Aorta (tissue), 5 donors: Measurements from ENCODE around the gene FGL2. TPM values are rescaled to one million over a fixed set of nuclear protein-coding genes. Genes with fewer than 3 reads are reported as not detected.
"Not testable (repeated sequence)": the region's sequence is repeated elsewhere in the genome, so short reads cannot be mapped to it uniquely, and the experiment has no call there.

Experiments used
- ATAC-seq: fragments of 200-7000 bp; cut with Tn5 transposase; one replicate; pipeline ENCODE4 v1.9.1; 2022; ENCODE audit warnings: moderate library complexity; ENCODE audit not compliant: low FRiP score
- DNase-seq, 2 donors: peaks; one replicate each; pipeline ENCODE4 v3.0.0-alpha.2; 2020
- H3K27ac ChIP-seq, 2 donors: one replicate each; pipeline ENCODE4 v1.5.1; 2013; ENCODE audit warnings: low read length in 2 of 2, mild to moderate bottlenecking in 2 of 2, moderate library complexity in 2 of 2, control low read depth in 1 of 2, inconsistent platforms in 1 of 2, low read depth in 1 of 2
- H3K27me3 ChIP-seq, 2 donors: one replicate each; pipeline ENCODE4 v1.6.1; 2013; ENCODE audit warnings: control low read depth in 1 of 2, low read length in 1 of 2, mild to moderate bottlenecking in 1 of 2, moderate library complexity in 1 of 2; ENCODE audit not compliant: insufficient read depth in 2 of 2, control insufficient read depth in 1 of 2
- H3K36me3 ChIP-seq, 2 donors: one replicate each; pipeline ENCODE4 v1.6.1; 2013; ENCODE audit warnings: control low read depth in 1 of 2, low read length in 1 of 2, mild to moderate bottlenecking in 1 of 2; ENCODE audit not compliant: insufficient read depth in 2 of 2, control insufficient read depth in 1 of 2
- H3K4me1 ChIP-seq, 2 donors: one replicate each; pipeline ENCODE4 v1.6.1; 2013; ENCODE audit warnings: low read length in 2 of 2, control low read depth in 1 of 2, mild to moderate bottlenecking in 1 of 2, moderate library complexity in 1 of 2; ENCODE audit not compliant: insufficient read depth in 2 of 2, control insufficient read depth in 1 of 2
- H3K4me3 ChIP-seq, 2 donors: one replicate each; pipeline ENCODE4 v1.5.1; 2013; ENCODE audit warnings: low read length in 2 of 2, control low read depth in 1 of 2, mild to moderate bottlenecking in 1 of 2
- H3K9me3 ChIP-seq: one replicate; pipeline ENCODE4 v1.6.1; 2013; ENCODE audit warnings: mild to moderate bottlenecking, low read length; ENCODE audit not compliant: control insufficient read depth
- WGBS, 2 donors: extraction: QIAGEN DNeasy Blood & Tissue Kit; methylation state at CpG; one replicate each; pipeline ENCODE4 v1.1.7; 2013; 5-methylcytosine and 5-hydroxymethylcytosine counted together
- intact Hi-C, 2 donors: fragments of 100-400 bp; cut with DNase I; formaldehyde crosslinking; loops; one replicate each; pipeline versions ENCODE4 v1.14.2 to v1.15.0; 2022
- polyA plus RNA-seq, 2 donors: library from polyadenylated mRNA; stranded (reverse); fragments of 200-250 nt; gene quantifications; one replicate each; pipeline ENCODE4 v1.2.3, GENCODE V29; 2013
- total RNA-seq, 2 donors: library from RNA; stranded (reverse); fragmentation: NEBNext Ultra II Directional; extraction: Animal tissue kit (Norgen Biotek cat#: 25700); gene quantifications; one replicate each; pipeline ENCODE4 v1.2.1, GENCODE V29; 2021
- donor health status: healthy with polysubstance abuse.
- donor health status: Bipolar disorder and iron deficiency.
- donor health status: DM: no; HTN: no; CAD: no.
- donor health status: DM: no; HTN: no; CAD: no.
- donor health status: DM: yes; HTN: yes; CAD: no.

FGL2 gene
- total and polyA plus RNA-seq, 4 donors = 104 to 246 (median 162) TPM

DNA sequence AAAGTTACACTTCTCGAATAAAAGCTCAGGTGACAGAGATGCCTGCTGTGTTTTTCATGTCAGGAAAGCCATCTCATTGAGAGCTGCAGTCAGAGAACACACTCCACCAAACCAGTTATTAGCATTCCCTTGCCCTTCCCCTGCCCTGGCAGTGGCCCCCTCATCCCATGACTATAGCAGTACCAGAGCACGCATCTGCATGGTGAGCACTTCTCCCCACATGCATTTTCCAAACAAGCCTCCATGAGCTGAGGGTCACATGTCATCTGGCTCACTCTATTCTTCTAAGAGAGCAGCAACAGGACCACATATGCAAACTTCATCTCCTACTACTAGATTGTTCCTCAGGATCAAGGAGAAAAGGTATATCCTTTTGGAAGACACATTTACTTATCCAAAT, 42.4 kb upstream of the FGL2 start:
- ATAC-seq (no peak), DNase-seq (no peak)
- Histone ChIP-seq H3K4me3 (no peak overlapping the region), H3K27me3 (no peaks in the 10 kb centered on the region), H3K9me3 (no peaks in the 10 kb centered on the region), H3K27ac (peak overlapping the region; percentile 43 to 95), H3K36me3 (no peaks in the 10 kb centered on the region), H3K4me1 (peaks cover 7 to 13% of the 10 kb centered on the region in 2 donors)
- intact Hi-C loops = loop anchor here in 1 of 2 donors (5.0 to 10.0 kb wide), 2 partner anchors 45 to 117 kb away; partner anchors contain the start of genes CCDC146 and FGL2
- 40 to 47% methylated on average over 2 of the region's 2 CpGs for WGBS, 2 donors

DNA sequence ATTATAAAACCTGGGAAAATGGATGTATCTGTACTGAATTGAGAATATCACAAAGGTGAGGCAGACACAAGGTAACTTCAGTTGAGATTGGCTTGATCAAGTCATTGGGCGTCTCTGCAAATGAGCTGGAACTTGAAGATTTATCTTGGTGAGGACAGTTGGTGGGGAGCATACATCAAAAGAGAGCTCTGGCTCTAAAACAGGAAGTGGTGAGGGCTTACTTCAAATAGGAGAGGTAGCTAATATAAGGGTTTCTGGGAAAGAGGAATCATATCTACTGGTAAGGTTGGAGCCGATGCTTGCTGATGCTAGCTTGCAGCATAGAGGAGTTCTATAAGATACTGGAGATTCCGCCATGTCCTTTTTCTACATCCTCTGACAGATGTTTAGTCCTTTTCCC, 39.9 kb upstream of the FGL2 start:
- WGBS, 2 donors = 97 to 98% methylated on average over 3 of the region's 3 CpGs
- Histone ChIP-seq H3K9me3 (no peaks in the 10 kb centered on the region), H3K4me1 (peaks cover 4 to 15% of the 10 kb centered on the region in 2 donors)

DNA sequence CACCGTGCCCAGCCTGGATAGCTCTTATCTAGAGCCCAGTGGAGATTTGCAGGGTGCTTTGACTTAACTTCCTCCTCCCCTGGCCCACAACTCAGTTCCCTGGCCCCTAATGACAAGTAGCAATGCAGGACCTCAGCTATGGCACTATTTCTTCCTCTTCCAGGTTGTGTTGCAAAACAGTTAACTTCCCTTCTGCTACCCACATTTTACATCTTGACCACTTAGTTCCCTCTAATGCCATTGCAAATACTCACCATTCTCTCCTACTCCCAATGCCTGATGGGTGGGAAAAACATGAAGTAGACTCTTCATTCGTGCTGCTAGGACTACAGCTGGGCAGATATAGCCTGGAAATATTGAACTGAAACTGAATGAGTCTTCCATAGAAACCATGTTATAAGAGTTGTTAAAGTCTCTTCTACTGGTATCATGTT, 39.1 kb upstream of the FGL2 start:
- 70 to 72% methylated on average over 2 of the region's 2 CpGs for WGBS, 2 donors
- DNase-seq = peak in 1 of 2 donors; percentile 59
- peak; percentile 36 for ATAC-seq

More for the DNA sequence above, 39.9 kb upstream of the FGL2 start:
- H3K27me3 ChIP-seq = no peaks in the 10 kb centered on the region
- peak overlapping the region in 1 of 2 donors; percentile 14 for H3K27ac ChIP-seq
- DNase-seq (no peak), ATAC-seq (no peak)
- H3K36me3 ChIP-seq = no peaks in the 10 kb centered on the region
- H3K4me3 ChIP-seq = no peak overlapping the region
- intact Hi-C loops = loop anchor here in 1 of 2 donors (5.0 kb wide), 1 partner anchor 37 kb away; no protein-coding TSS in a partner anchor

DNA sequence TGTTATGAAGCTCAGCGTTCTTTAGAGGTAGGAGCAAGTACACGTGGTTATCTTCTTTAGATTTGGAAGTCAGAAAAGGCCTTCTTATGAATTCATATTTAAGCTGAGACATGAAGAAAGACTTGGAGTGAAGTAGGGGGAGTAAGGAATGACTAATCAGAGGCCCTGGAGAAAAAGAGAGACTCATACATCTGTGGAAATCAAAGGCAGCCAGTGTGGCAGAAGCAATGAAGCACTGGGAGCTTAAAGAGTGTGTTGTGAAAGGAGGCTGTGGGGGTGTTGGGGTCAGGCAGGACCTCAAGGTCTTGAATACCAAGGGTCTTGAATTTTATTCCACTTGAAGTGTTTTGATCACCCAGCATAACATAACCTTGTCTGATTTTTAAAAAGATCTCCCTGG, 35.7 kb upstream of the FGL2 start:
- H3K36me3 ChIP-seq = no peaks in the 10 kb centered on the region
- no peaks in the 10 kb centered on the region for H3K27me3 ChIP-seq
- DNase-seq (no peak), ATAC-seq (no peak)
- WGBS, 2 donors = 75 to 80% methylated on average over 2 of the region's 2 CpGs
- intact Hi-C loops = loop anchor here in 1 of 2 donors (5.0 kb wide), 1 partner anchor 33 kb away; no protein-coding TSS in a partner anchor
- H3K27ac ChIP-seq = no peak overlapping the region
- H3K4me1 ChIP-seq = peaks cover 4 to 13% of the 10 kb centered on the region in 2 donors
- H3K9me3 ChIP-seq = no peaks in the 10 kb centered on the region
- no peak overlapping the region for H3K4me3 ChIP-seq

More for the DNA sequence above, 39.1 kb upstream of the FGL2 start:
- Histone ChIP-seq H3K36me3 (no peaks in the 10 kb centered on the region), H3K27me3 (no peaks in the 10 kb centered on the region), H3K9me3 (no peaks in the 10 kb centered on the region), H3K27ac (peak overlapping the region in 1 of 2 donors; percentile 15), H3K4me1 (peaks cover 4 to 15% of the 10 kb centered on the region in 2 donors), H3K4me3 (no peak overlapping the region)
- intact Hi-C loops = loop anchor here in 1 of 2 donors (5.0 kb wide), 1 partner anchor 36 kb away; no protein-coding TSS in a partner anchor

DNA sequence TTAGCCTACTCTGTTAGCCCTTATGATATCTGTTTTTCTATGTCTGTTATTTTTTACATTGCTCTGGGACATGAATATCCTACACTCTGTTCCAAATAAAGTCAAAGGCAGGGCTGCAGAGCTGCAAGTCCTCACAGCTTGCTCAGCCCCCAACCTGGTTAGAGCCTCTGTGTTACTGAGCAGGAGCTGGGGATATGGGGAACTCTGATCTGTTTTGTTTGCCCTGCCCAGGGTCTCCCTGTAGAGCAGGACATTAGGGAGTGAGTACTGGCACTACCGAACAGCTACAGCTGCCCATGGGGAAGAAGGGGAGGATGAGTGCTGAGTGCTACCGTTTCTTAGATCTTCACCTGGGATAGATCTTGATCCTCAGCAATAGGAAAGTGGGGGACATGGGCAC, 32.8 kb upstream of the FGL2 start:
- H3K9me3 ChIP-seq = no peaks in the 10 kb centered on the region
- no peaks in the 10 kb centered on the region for H3K36me3 ChIP-seq
- intact Hi-C loops = no loop called here

DNA sequence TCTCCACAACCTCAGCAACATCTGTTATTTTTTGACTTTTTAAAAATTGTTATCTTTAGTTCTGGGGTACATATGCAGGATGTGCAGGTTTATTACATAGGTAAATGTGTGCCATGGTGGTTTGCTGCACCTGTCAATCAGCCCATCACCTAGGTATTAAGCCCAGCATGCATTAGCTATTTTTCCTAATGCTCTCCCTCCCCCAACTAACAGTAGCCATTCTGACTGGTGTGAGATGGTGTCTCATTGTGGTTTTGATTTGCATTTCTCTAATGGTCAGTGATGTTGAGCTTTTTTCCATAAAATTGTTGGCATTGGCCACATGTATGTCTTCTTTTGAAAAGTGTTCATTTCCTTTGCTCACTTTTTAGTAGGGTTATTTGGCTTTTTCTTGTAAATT, 29.2 kb upstream of the FGL2 start:
- ATAC-seq, H3K36me3 ChIP-seq, H3K27me3 ChIP-seq, H3K4me3 ChIP-seq, DNase-seq, H3K9me3 ChIP-seq, H3K4me1 ChIP-seq, H3K27ac ChIP-seq, intact Hi-C loops: not testable (repeated sequence)

More for the DNA sequence above, 32.8 kb upstream of the FGL2 start:
- H3K4me3 ChIP-seq = no peak overlapping the region
- H3K4me1 ChIP-seq = peaks cover 0 to 6% of the 10 kb centered on the region in 2 donors
- 76 to 81% methylated on average over 2 of the region's 2 CpGs for WGBS, 2 donors
- DNase-seq = no peak
- no peaks in the 10 kb centered on the region for H3K27me3 ChIP-seq
- ATAC-seq = no peak
- H3K27ac ChIP-seq = no peak overlapping the region

DNA sequence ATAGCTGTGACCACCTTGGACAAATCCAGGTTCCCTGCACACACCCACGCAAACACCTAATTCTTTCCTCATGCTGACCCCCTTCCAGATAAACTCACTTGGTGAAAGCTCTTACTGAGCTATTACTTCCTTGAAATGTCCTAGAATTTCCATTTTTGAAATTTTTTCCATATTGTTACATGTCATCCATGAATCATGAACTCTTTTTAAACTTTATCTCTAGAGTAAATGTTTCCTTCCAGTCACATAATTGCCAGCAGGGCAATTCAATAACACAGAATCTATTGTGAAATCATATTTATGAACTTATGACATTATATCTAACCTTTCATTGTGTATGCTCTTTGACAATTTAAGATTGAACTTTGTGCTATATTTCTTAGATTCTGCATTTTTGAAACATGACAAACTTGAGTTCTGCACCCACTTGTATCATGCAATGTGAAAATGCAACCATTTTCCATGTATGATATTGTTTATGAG, 26.8 kb upstream of the FGL2 start:
- intact Hi-C loops = no loop called here
- Histone ChIP-seq H3K36me3 (no peaks in the 10 kb centered on the region), H3K9me3 (no peaks in the 10 kb centered on the region), H3K4me3 (no peak overlapping the region), H3K4me1 (no peaks in the 10 kb centered on the region), H3K27me3 (no peaks in the 10 kb centered on the region), H3K27ac (peak overlapping the region; percentile 33 to 44)
- ATAC-seq = peak; percentile 41
- WGBS, 2 donors = 18 to 30% methylated on average over 1 of the region's 1 CpG
- DNase-seq = no peak

DNA sequence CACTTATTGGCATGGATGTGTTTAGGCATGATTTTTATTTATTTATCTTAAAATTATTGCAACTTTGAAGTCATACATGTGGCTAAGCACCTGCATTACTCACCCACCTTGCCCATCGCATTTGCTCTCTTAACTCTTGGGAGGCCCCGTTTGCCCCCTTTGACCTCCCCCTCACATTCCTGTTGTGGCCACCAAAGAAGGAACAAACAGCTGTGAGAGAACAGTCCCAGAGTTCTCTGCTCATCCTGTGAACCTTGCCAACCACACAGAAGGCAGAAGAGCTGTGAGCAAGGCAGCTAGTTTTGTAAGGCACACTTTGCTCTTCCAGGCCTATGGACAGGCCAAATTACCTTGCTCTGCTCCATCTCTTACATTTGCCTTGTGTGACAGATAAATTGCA, 23.6 kb upstream of the FGL2 start:
- ATAC-seq = no peak

DNA sequence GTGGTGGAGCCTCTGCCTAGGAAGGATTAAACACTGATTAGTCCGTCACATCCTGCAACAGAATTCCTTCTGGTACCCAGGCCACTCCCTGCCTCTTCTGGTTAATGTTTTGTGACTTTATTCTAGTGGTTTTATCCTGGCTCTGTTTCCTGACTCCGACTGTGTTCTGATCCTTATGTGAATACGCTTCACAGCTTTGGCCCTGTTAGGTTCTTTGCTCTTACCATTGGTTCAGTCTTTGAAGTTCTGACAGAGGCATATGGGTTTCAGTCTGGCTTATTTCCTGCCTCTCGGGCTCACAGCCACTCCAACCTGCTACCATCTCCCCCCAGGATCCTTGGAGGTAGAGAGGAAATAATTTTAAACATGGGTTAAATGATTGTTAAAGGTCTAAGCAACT, 23.2 kb upstream of the FGL2 start:
- WGBS, 2 donors = 91 to 93% methylated on average over 4 of the region's 4 CpGs
- no peaks in the 10 kb centered on the region for H3K9me3 ChIP-seq
- no peak for DNase-seq
- intact Hi-C loops = no loop called here
- H3K27me3 ChIP-seq = no peaks in the 10 kb centered on the region
- H3K4me3 ChIP-seq = no peak overlapping the region
- no peaks in the 10 kb centered on the region for H3K36me3 ChIP-seq
- H3K27ac ChIP-seq = no peak overlapping the region
- ATAC-seq = no peak
- no peaks in the 10 kb centered on the region for H3K4me1 ChIP-seq

More for the DNA sequence above, 23.6 kb upstream of the FGL2 start:
- intact Hi-C loops = no loop called here
- no peaks in the 10 kb centered on the region for H3K27me3 ChIP-seq
- no peaks in the 10 kb centered on the region for H3K4me1 ChIP-seq
- H3K9me3 ChIP-seq = no peaks in the 10 kb centered on the region
- H3K36me3 ChIP-seq = no peaks in the 10 kb centered on the region
- H3K4me3 ChIP-seq = no peak overlapping the region
- DNase-seq = no peak
- WGBS, 2 donors = 82 to 87% methylated on average over 2 of the region's 2 CpGs
- no peak overlapping the region for H3K27ac ChIP-seq
